ENCODE data around the gene RNU1-4.
"Not testable (repeated sequence)": the region's sequence is repeated elsewhere in the genome, so short reads cannot be mapped to it uniquely, and the experiment has no call there.

GRCh38 chr1:16749910-16750888 lies 9.9 kb downstream of the RNU1-4 start:
- TF ChIP-seq EP300 (IDR thresholded peaks at IDR 0.05; ENCODE audit: borderline replicate concordance in 1 of 2, low read depth in 1 of 2, low read length in 1 of 2), result not testable (repeated sequence)
- TF ChIP-seq, protein P1, sequence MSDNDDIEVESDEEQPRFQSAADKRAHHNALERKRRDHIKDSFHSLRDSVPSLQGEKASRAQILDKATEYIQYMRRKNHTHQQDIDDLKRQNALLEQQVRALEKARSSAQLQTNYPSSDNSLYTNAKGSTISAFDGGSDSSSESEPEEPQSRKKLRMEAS (IDR thresholded peaks at IDR 0.05; ENCODE audit: low read depth), result not testable (repeated sequence)

Data from SK-N-SH (cell line).